GM23338 (cell line): Measurements from ENCODE around the gene NPFF. TPM values are rescaled to one million over a fixed set of nuclear protein-coding genes. Genes with fewer than 3 reads are reported as not detected.

Experiments
- ATAC-seq: fragments of 200-7000 bp; cut with Tn5 transposase; 3 replicates; pipeline ENCODE4 v1.9.1; 2020
- DNase-seq: peaks from one replicate; pipeline ENCODE4 v3.0.0-alpha.2; 2015; ENCODE audit warnings: low spot score
- H2AFZ ChIP-seq: fragments of 200-600 bp; sonication (generic); 2 replicates; pipeline ENCODE4 v1.8.0; 2016; ENCODE audit warnings: antibody characterized with exemption, mild to moderate bottlenecking, moderate library complexity
- H3F3A ChIP-seq: fragments of 200-600 bp; sonication (generic); replicated peaks from 2 replicates; pipeline ENCODE4 v1.8.0; 2017; ENCODE audit warnings: antibody characterized with exemption, mixed run types, low read depth
- H3K27ac ChIP-seq: fragments of 200-600 bp; sonication (generic); 2 replicates; pipeline ENCODE4 v1.6.1; 2016; ENCODE audit warnings: low read depth
- H3K27me3 ChIP-seq: fragments of 200-600 bp; sonication (generic); 2 replicates; pipeline ENCODE4 v1.8.0; 2016; ENCODE audit warnings: mild to moderate bottlenecking, mixed run types, moderate library complexity; ENCODE audit not compliant: insufficient read depth
- H3K36me3 ChIP-seq: fragments of 200-600 bp; sonication (generic); 2 replicates; pipeline ENCODE4 v1.8.0; 2016; ENCODE audit warnings: mild to moderate bottlenecking; ENCODE audit not compliant: insufficient read depth
- H3K4me1 ChIP-seq: fragments of 200-600 bp; sonication (generic); 2 replicates; pipeline ENCODE4 v1.8.0; 2016; ENCODE audit warnings: mild to moderate bottlenecking, moderate library complexity; ENCODE audit not compliant: insufficient read depth
- H3K4me2 ChIP-seq: fragments of 200-600 bp; sonication (generic); 2 replicates; pipeline ENCODE4 v1.7.1; 2017; ENCODE audit warnings: mixed run types
- H3K4me3 ChIP-seq: fragments of 200-600 bp; sonication (generic); 2 replicates; pipeline ENCODE4 v1.6.1; 2016; ENCODE audit warnings: mixed run types
- H3K79me2 ChIP-seq: fragments of 200-600 bp; sonication (generic); replicated peaks from 2 replicates; pipeline ENCODE4 v1.8.0; 2017; ENCODE audit warnings: mild to moderate bottlenecking; ENCODE audit not compliant: insufficient read depth
- H3K9me2 ChIP-seq: fragments of 200-600 bp; sonication (generic); 2 replicates; pipeline ENCODE4 v1.8.0; 2017; ENCODE audit not compliant: insufficient read depth
- H4K20me1 ChIP-seq: fragments of 200-600 bp; sonication (generic); replicated peaks from 2 replicates; pipeline ENCODE4 v1.8.0; 2017; ENCODE audit warnings: mild to moderate bottlenecking; ENCODE audit not compliant: insufficient read depth
- H3K27ac Mint-ChIP-seq: 2 replicates; pipeline ENCODE4 v1.8.0; 2020; ENCODE audit warnings: inconsistent platforms, mild to moderate bottlenecking, moderate library complexity, mixed read lengths
- H3K27me3 Mint-ChIP-seq: 3 replicates; pipeline ENCODE4 v1.8.0; 2022; ENCODE audit warnings: low read depth, mild to moderate bottlenecking, moderate library complexity, mixed read lengths, inconsistent platforms; ENCODE audit not compliant: insufficient read depth, poor library complexity
- H3K36me3 Mint-ChIP-seq: 3 replicates; pipeline ENCODE4 v1.8.0; 2021; ENCODE audit warnings: low read depth, mild to moderate bottlenecking, inconsistent platforms, moderate library complexity, mixed read lengths
- H3K4me1 Mint-ChIP-seq: 3 replicates; pipeline ENCODE4 v1.8.0; 2020; ENCODE audit warnings: mild to moderate bottlenecking, inconsistent platforms, mixed read lengths
- H3K4me3 Mint-ChIP-seq: 3 replicates; pipeline ENCODE4 v1.8.0; 2021; ENCODE audit warnings: moderate library complexity, mild to moderate bottlenecking, inconsistent platforms, mixed read lengths
- H3K9me3 Mint-ChIP-seq: 3 replicates; pipeline ENCODE4 v1.8.0; 2020; ENCODE audit warnings: moderate library complexity, mild to moderate bottlenecking, inconsistent platforms, mixed read lengths
- CREB1 ChIP-seq: fragments of 250-450 bp; sonication (Bioruptor Pico); IDR thresholded peaks from 2 replicates; pipeline ENCODE4 v1.5.0; 2020; ENCODE audit warnings: low read depth, mild to moderate bottlenecking, moderate library complexity
- CTCF ChIP-seq, 2 experiments: fragments of 200-600 bp in 1 of 2; sonication (generic) in 1 of 2; conservative IDR thresholded peaks; 2 replicates each; pipeline versions ENCODE4 v1.5.1 to v1.6.1; 2016 to 2017; ENCODE audit warnings: antibody characterized with exemption in 2 of 2, low read depth in 2 of 2, mild to moderate bottlenecking in 2 of 2, moderate library complexity in 1 of 2
- ETS1 ChIP-seq: IDR thresholded peaks from 2 replicates; pipeline ENCODE4 v1.6.1; 2016; ENCODE audit warnings: antibody characterized with exemption
- EZH2 ChIP-seq: fragments of 200-600 bp; sonication (generic); IDR thresholded peaks from one replicate; pipeline ENCODE4 v1.8.0; 2017; ENCODE audit warnings: antibody characterized with exemption, mild to moderate bottlenecking, low read depth; ENCODE audit not compliant: unreplicated experiment
- EZH2phosphoT487 ChIP-seq: fragments of 200-600 bp; sonication (generic); IDR thresholded peaks from one replicate; pipeline ENCODE4 v1.8.1; 2018; ENCODE audit warnings: antibody characterized with exemption; ENCODE audit not compliant: unreplicated experiment
- JUNB ChIP-seq: IDR thresholded peaks from one replicate; pipeline ENCODE4 v1.6.1; 2016; ENCODE audit warnings: antibody characterized with exemption; ENCODE audit not compliant: unreplicated experiment
- NANOG ChIP-seq: IDR thresholded peaks from 2 replicates; pipeline ENCODE4 v1.6.1; 2016; ENCODE audit warnings: antibody characterized with exemption, borderline replicate concordance
- POLR2AphosphoS5 ChIP-seq: IDR thresholded peaks from 2 replicates; pipeline ENCODE4 v1.6.1; 2016; ENCODE audit warnings: antibody characterized with exemption, low read depth
- REST ChIP-seq: IDR thresholded peaks from one replicate; pipeline ENCODE4 v1.6.1; 2018; ENCODE audit warnings: antibody characterized with exemption; ENCODE audit not compliant: unreplicated experiment
- STAT1 ChIP-seq: IDR thresholded peaks from one replicate; pipeline ENCODE4 v1.6.1; 2016; ENCODE audit warnings: antibody characterized with exemption; ENCODE audit not compliant: unreplicated experiment
- ZNF114 ChIP-seq: fragments of 250-450 bp; sonication (Bioruptor Pico); IDR thresholded peaks from 2 replicates; pipeline ENCODE4 v1.5.0; 2020; ENCODE audit warnings: mild to moderate bottlenecking, moderate library complexity
- ZNF331 ChIP-seq: fragments of 250-450 bp; sonication (Bioruptor Pico); IDR thresholded peaks from 2 replicates; pipeline ENCODE4 v1.5.0; 2020; ENCODE audit warnings: low read depth, mild to moderate bottlenecking, moderate library complexity
- polyA plus RNA-seq: library from polyadenylated mRNA; unstranded; fragments of >200 nt; fragmentation: Nextera tagmentation; extraction: Ambion mirVana; gene quantifications from 2 replicates; pipeline ENCODE4 v1.2.1, GENCODE V29; 2016
- total RNA-seq: library from RNA; depleted of rRNA; stranded (reverse); fragments of >200 nt; shearing (Covaris generic); gene quantifications from 2 replicates; pipeline ENCODE4 v1.2.3, GENCODE V29; 2014
- TF ChIP-seq, protein P1 (sequence below): fragments of 250-450 bp; sonication (Bioruptor Pico); IDR thresholded peaks from 2 replicates; pipeline ENCODE4 v1.5.0; 2020; ENCODE audit warnings: mild to moderate bottlenecking, moderate library complexity

The NPFF gene
- total and polyA plus RNA-seq, 2 experiments from 2014 or later: 0.69 to 0.71 TPM

DNA sequence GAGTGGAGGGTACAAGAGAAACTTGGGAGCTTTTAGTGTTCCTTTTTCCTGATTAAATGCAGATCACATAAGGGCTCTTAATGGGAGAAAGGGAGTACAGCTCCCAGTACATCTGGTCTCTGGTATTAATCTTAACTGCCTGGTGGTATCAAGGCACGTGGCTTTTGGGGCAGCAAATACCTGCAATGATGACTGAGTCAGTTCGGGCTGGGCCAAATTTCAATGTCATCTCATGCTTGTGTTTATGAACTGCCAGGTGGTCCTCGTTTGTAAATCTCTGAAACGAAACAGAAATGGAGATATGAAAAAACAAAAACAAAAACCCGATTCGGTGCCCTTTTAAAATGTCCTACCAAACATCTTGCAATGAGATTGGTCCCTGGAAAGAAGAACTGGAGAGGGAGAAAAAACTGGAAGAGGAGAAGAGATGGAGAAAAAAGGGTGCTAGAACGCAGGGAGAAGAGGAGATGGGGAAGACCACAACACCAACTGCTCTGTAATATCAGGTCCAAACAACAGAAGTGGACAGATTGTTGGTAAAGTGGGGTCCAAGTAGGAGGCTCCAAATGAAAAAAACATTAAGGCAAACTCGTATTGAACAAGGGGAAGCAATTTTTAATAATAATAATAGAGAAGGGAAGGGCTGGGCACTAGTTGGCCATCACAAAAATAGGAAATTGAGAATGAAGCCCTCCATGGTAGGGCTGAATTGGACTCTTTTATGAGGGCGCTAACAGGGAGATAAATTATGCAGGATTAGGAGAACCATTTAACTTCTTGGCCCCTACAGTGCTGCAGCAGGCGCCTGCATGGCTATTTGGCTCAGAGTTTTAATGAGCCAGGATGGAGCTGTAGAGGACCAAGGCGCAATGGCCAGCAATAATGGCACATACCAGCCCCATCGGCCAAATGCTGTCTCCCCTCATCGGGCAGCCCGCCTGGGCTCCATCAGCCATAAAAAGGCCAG, 45.4 kb upstream of the NPFF start:
- H3K27ac Mint-ChIP-seq: no peak overlapping the region
- no peak for ATAC-seq

More for the DNA sequence above, 45.4 kb upstream of the NPFF start:
- H3K79me2 ChIP-seq: no peaks in the 10 kb centered on the region
- H3K4me3 ChIP-seq: no peak overlapping the region
- no peaks in the 10 kb centered on the region for H3K27me3 ChIP-seq
- no peaks in the 10 kb centered on the region for H3K36me3 ChIP-seq
- no peak for TF ChIP-seq REST
- TF ChIP-seq EZH2: no peak
- TF ChIP-seq NANOG: no peak
- no peak for TF ChIP-seq EZH2phosphoT487
- no peak for TF ChIP-seq ETS1
- TF ChIP-seq CTCF (conservative IDR thresholded peaks at IDR 0.05; ENCODE audit: low read depth in 2 of 2): no peak
- TF ChIP-seq CREB1 (CRISPR knock-in tag): no peak
- TF ChIP-seq, protein P1, sequence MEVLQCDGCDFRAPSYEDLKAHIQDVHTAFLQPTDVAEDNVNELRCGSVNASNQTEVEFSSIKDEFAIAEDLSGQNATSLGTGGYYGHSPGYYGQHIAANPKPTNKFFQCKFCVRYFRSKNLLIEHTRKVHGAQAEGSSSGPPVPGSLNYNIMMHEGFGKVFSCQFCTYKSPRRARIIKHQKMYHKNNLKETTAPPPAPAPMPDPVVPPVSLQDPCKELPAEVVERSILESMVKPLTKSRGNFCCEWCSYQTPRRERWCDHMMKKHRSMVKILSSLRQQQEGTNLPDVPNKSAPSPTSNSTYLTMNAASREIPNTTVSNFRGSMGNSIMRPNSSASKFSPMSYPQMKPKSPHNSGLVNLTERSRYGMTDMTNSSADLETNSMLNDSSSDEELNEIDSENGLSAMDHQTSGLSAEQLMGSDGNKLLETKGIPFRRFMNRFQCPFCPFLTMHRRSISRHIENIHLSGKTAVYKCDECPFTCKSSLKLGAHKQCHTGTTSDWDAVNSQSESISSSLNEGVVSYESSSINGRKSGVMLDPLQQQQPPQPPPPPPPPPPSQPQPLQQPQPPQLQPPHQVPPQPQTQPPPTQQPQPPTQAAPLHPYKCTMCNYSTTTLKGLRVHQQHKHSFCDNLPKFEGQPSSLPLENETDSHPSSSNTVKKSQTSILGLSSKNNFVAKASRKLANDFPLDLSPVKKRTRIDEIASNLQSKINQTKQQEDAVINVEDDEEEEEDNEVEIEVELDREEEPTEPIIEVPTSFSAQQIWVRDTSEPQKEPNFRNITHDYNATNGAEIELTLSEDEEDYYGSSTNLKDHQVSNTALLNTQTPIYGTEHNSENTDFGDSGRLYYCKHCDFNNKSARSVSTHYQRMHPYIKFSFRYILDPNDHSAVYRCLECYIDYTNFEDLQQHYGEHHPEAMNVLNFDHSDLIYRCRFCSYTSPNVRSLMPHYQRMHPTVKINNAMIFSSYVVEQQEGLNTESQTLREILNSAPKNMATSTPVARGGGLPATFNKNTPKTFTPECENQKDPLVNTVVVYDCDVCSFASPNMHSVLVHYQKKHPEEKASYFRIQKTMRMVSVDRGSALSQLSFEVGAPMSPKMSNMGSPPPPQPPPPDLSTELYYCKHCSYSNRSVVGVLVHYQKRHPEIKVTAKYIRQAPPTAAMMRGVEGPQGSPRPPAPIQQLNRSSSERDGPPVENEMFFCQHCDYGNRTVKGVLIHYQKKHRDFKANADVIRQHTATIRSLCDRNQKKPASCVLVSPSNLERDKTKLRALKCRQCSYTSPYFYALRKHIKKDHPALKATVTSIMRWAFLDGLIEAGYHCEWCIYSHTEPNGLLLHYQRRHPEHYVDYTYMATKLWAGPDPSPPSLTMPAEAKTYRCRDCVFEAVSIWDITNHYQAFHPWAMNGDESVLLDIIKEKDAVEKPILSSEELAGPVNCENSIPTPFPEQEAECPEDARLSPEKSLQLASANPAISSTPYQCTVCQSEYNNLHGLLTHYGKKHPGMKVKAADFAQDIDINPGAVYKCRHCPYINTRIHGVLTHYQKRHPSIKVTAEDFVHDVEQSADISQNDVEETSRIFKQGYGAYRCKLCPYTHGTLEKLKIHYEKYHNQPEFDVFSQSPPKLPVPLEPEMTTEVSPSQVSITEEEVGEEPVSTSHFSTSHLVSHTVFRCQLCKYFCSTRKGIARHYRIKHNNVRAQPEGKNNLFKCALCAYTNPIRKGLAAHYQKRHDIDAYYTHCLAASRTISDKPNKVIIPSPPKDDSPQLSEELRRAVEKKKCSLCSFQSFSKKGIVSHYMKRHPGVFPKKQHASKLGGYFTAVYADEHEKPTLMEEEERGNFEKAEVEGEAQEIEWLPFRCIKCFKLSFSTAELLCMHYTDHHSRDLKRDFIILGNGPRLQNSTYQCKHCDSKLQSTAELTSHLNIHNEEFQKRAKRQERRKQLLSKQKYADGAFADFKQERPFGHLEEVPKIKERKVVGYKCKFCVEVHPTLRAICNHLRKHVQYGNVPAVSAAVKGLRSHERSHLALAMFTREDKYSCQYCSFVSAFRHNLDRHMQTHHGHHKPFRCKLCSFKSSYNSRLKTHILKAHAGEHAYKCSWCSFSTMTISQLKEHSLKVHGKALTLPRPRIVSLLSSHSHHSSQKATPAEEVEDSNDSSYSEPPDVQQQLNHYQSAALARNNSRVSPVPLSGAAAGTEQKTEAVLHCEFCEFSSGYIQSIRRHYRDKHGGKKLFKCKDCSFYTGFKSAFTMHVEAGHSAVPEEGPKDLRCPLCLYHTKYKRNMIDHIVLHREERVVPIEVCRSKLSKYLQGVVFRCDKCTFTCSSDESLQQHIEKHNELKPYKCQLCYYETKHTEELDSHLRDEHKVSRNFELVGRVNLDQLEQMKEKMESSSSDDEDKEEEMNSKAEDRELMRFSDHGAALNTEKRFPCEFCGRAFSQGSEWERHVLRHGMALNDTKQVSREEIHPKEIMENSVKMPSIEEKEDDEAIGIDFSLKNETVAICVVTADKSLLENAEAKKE (CRISPR knock-in tag): no peak
- TF ChIP-seq POLR2AphosphoS5: no peak
- no peak for TF ChIP-seq ZNF114
- no peak for TF ChIP-seq ZNF331 (CRISPR knock-in tag)
- no peak for TF ChIP-seq STAT1
- no peak for TF ChIP-seq JUNB
- no peak overlapping the region for H3K4me2 ChIP-seq
- H3K4me1 ChIP-seq: no peaks in the 10 kb centered on the region
- Mint-ChIP-seq H3K4me3 (no peak overlapping the region), H3K27me3 (no peaks in the 10 kb centered on the region), H3K4me1 (no peaks in the 10 kb centered on the region; the same call in 1 of the 3 replicates), H3K9me3 (no peaks in the 10 kb centered on the region), H3K36me3 (no peaks in the 10 kb centered on the region)
- no peak overlapping the region for H3K27ac ChIP-seq
- H2AFZ ChIP-seq: no peak overlapping the region
- no peaks in the 10 kb centered on the region for H3F3A ChIP-seq
- no peaks in the 10 kb centered on the region; the same call in 1 of the 2 replicates for H4K20me1 ChIP-seq
- no peak for DNase-seq
- H3K9me2 ChIP-seq: no peaks in the 10 kb centered on the region
